H1 (cell line): Measurements from ENCODE around the gene KCNA2. TPM values are rescaled to one million over a fixed set of nuclear protein-coding genes. Genes with fewer than 3 reads are reported as not detected.

Experiments used
- CTCF ChIA-PET: fragments of 300-600 bp; sonication (Branson Sonifier 250); formaldehyde crosslinking; loops from one replicate; lab custom pipeline; 2021; ENCODE audit not compliant: partially characterized antibody; lab: Charles Lee
- POLR2A ChIA-PET: fragments of 300-600 bp; sonication (Branson Sonifier 250); formaldehyde crosslinking; loops from one replicate; lab custom pipeline; 2021; ENCODE audit warnings: inconsistent platforms; ENCODE audit not compliant: partially characterized antibody; lab: Charles Lee
- DNase-seq, 2 experiments: peaks; one replicate each; pipeline versions ENCODE4 v3.0.0 to v3.0.0-alpha.2; 2010 to 2022; ENCODE audit warnings: low spot score in 2 of 2, low read depth in 1 of 2, mixed read lengths in 1 of 2
- FAIRE-seq: peaks from 2 replicates; lab custom pipeline; 2011; peaks lifted over from hg19 to GRCh38; lab: Jason Lieb, UNC
- H2AFZ ChIP-seq: 2 replicates; pipeline ENCODE4 v1.8.1; 2012; ENCODE audit warnings: low read length, inconsistent platforms
- H2AK5ac ChIP-seq: 2 replicates; pipeline ENCODE4 v1.6.1; 2013; ENCODE audit warnings: low read depth, low read length
- H2BK120ac ChIP-seq: replicated peaks from 2 replicates; pipeline ENCODE3; 2013; ENCODE audit warnings: low read depth, low read length, inconsistent platforms
- H2BK12ac ChIP-seq: 2 replicates; pipeline ENCODE4 v1.6.1; 2013; ENCODE audit warnings: low read depth, low read length
- H2BK15ac ChIP-seq: 2 replicates; pipeline ENCODE4 v1.6.1; 2013; ENCODE audit warnings: low read length
- H2BK20ac ChIP-seq: 2 replicates; pipeline ENCODE4 v1.6.1; 2013; ENCODE audit warnings: low read length
- H2BK5ac ChIP-seq: 2 replicates; pipeline ENCODE4 v1.6.1; 2013; ENCODE audit warnings: low read depth, low read length
- H3K14ac ChIP-seq: 2 replicates; pipeline ENCODE4 v1.6.1; 2013; ENCODE audit warnings: inconsistent platforms; ENCODE audit not compliant: insufficient read length
- H3K18ac ChIP-seq: 2 replicates; pipeline ENCODE4 v1.6.1; 2013; ENCODE audit warnings: low read length; ENCODE audit errors: extremely low read depth
- H3K23ac ChIP-seq: 2 replicates; pipeline ENCODE4 v1.6.1; 2013; ENCODE audit warnings: inconsistent platforms; ENCODE audit not compliant: insufficient read length
- H3K23me2 ChIP-seq: 2 replicates; pipeline ENCODE4 v1.6.1; 2013; ENCODE audit warnings: low read depth, low read length
- H3K27ac ChIP-seq: 2 replicates; pipeline ENCODE4 v1.6.1; 2011; ENCODE audit warnings: low read depth, low read length, inconsistent platforms
- H3K27me3 ChIP-seq, 4 experiments: replicated peaks in 1 of 4; 1 replicate in 1 of 4; 2 replicates in 3 of 4; pipeline versions ENCODE4 v1.6.1 to v1.8.1; 2011 to 2013; ENCODE audit warnings: low read length in 3 of 4, mild to moderate bottlenecking in 3 of 4, inconsistent platforms in 2 of 4, mixed read lengths in 2 of 4, moderate library complexity in 1 of 4; ENCODE audit not compliant: control insufficient read depth in 3 of 4, insufficient read depth in 3 of 4; ENCODE audit errors: extremely low read depth in 1 of 4
- H3K36me3 ChIP-seq, 4 experiments: 2 replicates each; pipeline versions ENCODE4 v1.6.1 to v1.8.1; 2011 to 2013; ENCODE audit warnings: mild to moderate bottlenecking in 4 of 4, low read length in 3 of 4, moderate library complexity in 2 of 4, control low read depth in 1 of 4, inconsistent platforms in 1 of 4; ENCODE audit not compliant: insufficient read depth in 4 of 4, control insufficient read depth in 2 of 4
- H3K4ac ChIP-seq: replicated peaks from 2 replicates; pipeline ENCODE3; 2013; ENCODE audit warnings: low read length, low read depth, mixed read lengths, inconsistent platforms; ENCODE audit not compliant: insufficient read length
- H3K4me1 ChIP-seq, 4 experiments: replicated peaks in 1 of 4; 1 replicate in 1 of 4; 2 replicates in 3 of 4; pipeline versions ENCODE4 v1.6.1 to v1.8.1; 2011 to 2013; ENCODE audit warnings: low read length in 3 of 4, inconsistent platforms in 2 of 4, mixed read lengths in 1 of 4; ENCODE audit not compliant: insufficient read depth in 4 of 4, control insufficient read depth in 3 of 4
- H3K4me2 ChIP-seq, 2 experiments: 2 replicates each; pipeline versions ENCODE4 v1.6.1 to v1.8.1; 2011 to 2013; ENCODE audit warnings: low read depth in 2 of 2, low read length in 2 of 2, control low read depth in 1 of 2, inconsistent platforms in 1 of 2, mild to moderate bottlenecking in 1 of 2; ENCODE audit not compliant: insufficient read depth in 1 of 2
- H3K4me3 ChIP-seq, 4 experiments: fragments of 200-600, 300-600 bp in 1 of 4; sonication (generic), shearing (Covaris generic), sonication (Bioruptor Twin) in 1 of 4; 2 replicates each; pipeline versions ENCODE4 v1.5.1 to v1.8.1; 2011 to 2016; ENCODE audit warnings: low read length in 4 of 4, low read depth in 3 of 4, control low read depth in 2 of 4, inconsistent platforms in 2 of 4, mild to moderate bottlenecking in 2 of 4, mixed read lengths in 1 of 4, moderate library complexity in 1 of 4; ENCODE audit not compliant: insufficient read depth in 2 of 4; ENCODE audit errors: extremely low read depth in 1 of 4
- H3K56ac ChIP-seq: replicated peaks from 2 replicates; pipeline ENCODE3; 2013; ENCODE audit warnings: low read depth, mild to moderate bottlenecking, mixed read lengths, low read length, inconsistent platforms; ENCODE audit not compliant: insufficient read length
- H3K79me1 ChIP-seq: 2 replicates; pipeline ENCODE4 v1.6.1; 2013; ENCODE audit warnings: low read depth, low read length, control low read depth
- H3K79me2 ChIP-seq, 2 experiments: 2 replicates each; pipeline versions ENCODE4 v1.6.1 to v1.8.1; 2012 to 2013; ENCODE audit warnings: low read length in 2 of 2, mild to moderate bottlenecking in 2 of 2, inconsistent platforms in 1 of 2; ENCODE audit not compliant: insufficient read depth in 2 of 2, control insufficient read depth in 1 of 2
- H3K9ac ChIP-seq, 4 experiments: replicated peaks in 1 of 4; 1 replicate in 1 of 4; 2 replicates in 3 of 4; pipeline versions ENCODE4 v1.6.1 to v1.8.1; 2011 to 2013; ENCODE audit warnings: low read depth in 3 of 4, low read length in 3 of 4, control low read depth in 2 of 4, mild to moderate bottlenecking in 2 of 4, moderate library complexity in 2 of 4, inconsistent platforms in 1 of 4; ENCODE audit errors: extremely low read depth in 1 of 4
- H3K9me3 ChIP-seq, 2 experiments: 2 replicates each; pipeline versions ENCODE4 v1.6.1 to v1.8.1; 2012 to 2013; ENCODE audit warnings: mild to moderate bottlenecking in 2 of 2, moderate library complexity in 2 of 2, control low read depth in 1 of 2, inconsistent platforms in 1 of 2, low read depth in 1 of 2, low read length in 1 of 2, mixed read lengths in 1 of 2; ENCODE audit not compliant: insufficient read depth in 2 of 2
- H4K20me1 ChIP-seq, 2 experiments: replicated peaks in 1 of 2; 2 replicates each; pipeline versions ENCODE3 to v1.8.1; 2011 to 2013; ENCODE audit warnings: inconsistent platforms in 2 of 2, low read length in 2 of 2, mild to moderate bottlenecking in 1 of 2; ENCODE audit not compliant: insufficient read depth in 2 of 2, control insufficient read depth in 1 of 2
- H4K5ac ChIP-seq: 2 replicates; pipeline ENCODE4 v1.6.1; 2013; ENCODE audit warnings: low read length, low read depth, mixed read lengths, inconsistent platforms; ENCODE audit not compliant: insufficient read length
- H4K8ac ChIP-seq: 2 replicates; pipeline ENCODE4 v1.8.0; 2013; ENCODE audit warnings: mild to moderate bottlenecking, moderate library complexity, low read length, inconsistent platforms; ENCODE audit not compliant: insufficient read depth; ENCODE audit errors: extremely low read depth
- H4K91ac ChIP-seq: replicated peaks from 2 replicates; pipeline ENCODE3; 2013; ENCODE audit warnings: low read length, mixed read lengths, inconsistent platforms; ENCODE audit not compliant: insufficient read length
- ASH2L ChIP-seq: fragments of 200-600, 300-600 bp; sonication (generic); IDR thresholded peaks from one replicate; pipeline ENCODE4 v1.7.1; 2017; ENCODE audit warnings: low read length
- KDM1A ChIP-seq: fragments of 200-600, 300-600 bp; sonication (generic); IDR thresholded peaks from 2 replicates; pipeline ENCODE4 v1.7.1; 2016; ENCODE audit warnings: mild to moderate bottlenecking, low read length, borderline replicate concordance
- TAF7 ChIP-seq: optimal IDR thresholded peaks from 2 replicates; pipeline ENCODE3; 2011; ENCODE audit warnings: low read depth, mild to moderate bottlenecking, inconsistent platforms, low read length, moderate library complexity, borderline replicate concordance
- WGBS, 2 experiments: shearing (Covaris generic) in 1 of 2; methylation state at CpG; one replicate each; pipeline versions ENCODE4 v1.1.6 to v1.1.7; 2013 to 2015; ENCODE audit warnings: low lambda C conversion rate in 2 of 2, mixed read lengths in 2 of 2, inconsistent platforms in 1 of 2, low coverage in 1 of 2, missing lambda C conversion rate in 1 of 2; ENCODE audit not compliant: insufficient replicate concordance in 2 of 2, insufficient coverage in 1 of 2, insufficient read length in 1 of 2; ENCODE audit errors: extremely low coverage in 1 of 2, missing lambda C conversion rate in 1 of 2; 5-methylcytosine and 5-hydroxymethylcytosine counted together
- polyA plus RNA-seq, 7 experiments: library from polyadenylated mRNA; depleted of rRNA in 3 of 7; stranded (reverse) in 5 of 7; unstranded in 2 of 7; fragments of >200 nt in 5 of 7; fragments of 200-250 nt in 2 of 7; gene quantifications; 1 replicate in 5 of 7; 2 replicates in 1 of 7; 4 replicates in 1 of 7; pipeline versions ENCODE4 v1.2.1 to v1.2.3, GENCODE V29; 2011 to 2013; ENCODE audit warnings: missing spikeins in 2 of 7, mixed read lengths in 2 of 7
- total RNA-seq: library from RNA; stranded (reverse); fragmentation: NEBNext Ultra II Directional; extraction: Animal tissue kit (Norgen Biotek cat#: 25700); gene quantifications from 2 replicates; pipeline ENCODE4 v1.2.1, GENCODE V29; 2021
- TF ChIP-seq, protein P1 (sequence below), 3 experiments: IDR thresholded peaks; 1 replicate in 2 of 3; 2 replicates in 1 of 3; pipeline versions ENCODE4 v1.5.1 to v1.6.1; 2011; ENCODE audit warnings: low read length in 3 of 3, mild to moderate bottlenecking in 3 of 3, inconsistent platforms in 2 of 3, low read depth in 1 of 3, moderate library complexity in 1 of 3; ENCODE audit not compliant: insufficient read depth in 1 of 3; ENCODE audit errors: control extremely low read depth in 1 of 3

Gene KCNA2
- total and polyA plus RNA-seq, 2 of the 8 experiments (the other 6 are each of a cell fraction or from before 2014, with no cell fraction given): 0.26 to 0.78 TPM

DNA sequence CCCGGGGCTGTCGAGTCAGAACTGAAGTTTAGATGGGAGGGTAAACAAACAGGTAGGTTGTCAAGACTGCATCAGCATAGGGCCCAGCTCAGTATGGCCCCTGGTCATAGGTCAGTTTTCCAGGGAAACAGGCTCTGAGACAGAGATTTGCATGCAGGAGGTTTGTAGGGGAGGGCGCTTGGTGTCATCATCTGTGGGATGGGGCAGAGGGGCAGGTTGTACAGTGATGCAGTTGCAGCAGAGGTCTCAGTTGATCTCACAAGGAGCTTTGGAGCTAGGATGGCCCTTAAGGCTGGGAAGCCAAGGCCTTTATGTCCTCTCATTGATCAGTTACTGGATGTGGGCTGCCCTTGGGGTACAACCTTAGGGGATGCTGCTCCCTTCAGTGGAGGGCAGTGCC is 48.7 kb downstream of the KCNA2 start:
- H3K9ac ChIP-seq: no peak overlapping the region
- peaks cover 0 to 8% (median under 1%) of the 10 kb centered on the region in 4 experiments; a peak in 3 of 7 replicates for H3K4me1 ChIP-seq
- no peak overlapping the region for H3K56ac ChIP-seq
- H2BK15ac ChIP-seq: no peak overlapping the region
- DNase-seq (no peak), FAIRE-seq (no peak)
- H2BK12ac ChIP-seq: no peak overlapping the region
- H3K4ac ChIP-seq: no peak overlapping the region
- H3K79me2 ChIP-seq: no peaks in the 10 kb centered on the region
- H3K27ac ChIP-seq: no peak overlapping the region
- H2AFZ ChIP-seq: no peak overlapping the region
- no peaks in the 10 kb centered on the region for H3K79me1 ChIP-seq
- no peak overlapping the region for H4K8ac ChIP-seq
- H4K5ac ChIP-seq: no peak overlapping the region
- peaks cover 3 to 32% (median 24%) of the 10 kb centered on the region in 4 experiments for H3K27me3 ChIP-seq
- TF ChIP-seq KDM1A: no peak
- no peak for TF ChIP-seq TAF7
- TF ChIP-seq, protein P1, sequence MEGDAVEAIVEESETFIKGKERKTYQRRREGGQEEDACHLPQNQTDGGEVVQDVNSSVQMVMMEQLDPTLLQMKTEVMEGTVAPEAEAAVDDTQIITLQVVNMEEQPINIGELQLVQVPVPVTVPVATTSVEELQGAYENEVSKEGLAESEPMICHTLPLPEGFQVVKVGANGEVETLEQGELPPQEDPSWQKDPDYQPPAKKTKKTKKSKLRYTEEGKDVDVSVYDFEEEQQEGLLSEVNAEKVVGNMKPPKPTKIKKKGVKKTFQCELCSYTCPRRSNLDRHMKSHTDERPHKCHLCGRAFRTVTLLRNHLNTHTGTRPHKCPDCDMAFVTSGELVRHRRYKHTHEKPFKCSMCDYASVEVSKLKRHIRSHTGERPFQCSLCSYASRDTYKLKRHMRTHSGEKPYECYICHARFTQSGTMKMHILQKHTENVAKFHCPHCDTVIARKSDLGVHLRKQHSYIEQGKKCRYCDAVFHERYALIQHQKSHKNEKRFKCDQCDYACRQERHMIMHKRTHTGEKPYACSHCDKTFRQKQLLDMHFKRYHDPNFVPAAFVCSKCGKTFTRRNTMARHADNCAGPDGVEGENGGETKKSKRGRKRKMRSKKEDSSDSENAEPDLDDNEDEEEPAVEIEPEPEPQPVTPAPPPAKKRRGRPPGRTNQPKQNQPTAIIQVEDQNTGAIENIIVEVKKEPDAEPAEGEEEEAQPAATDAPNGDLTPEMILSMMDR (IDR thresholded peaks at IDR 0.05; ENCODE audit: control extremely low read depth in 1 of 3, insufficient read depth in 1 of 3, low read depth in 1 of 3, low read length in 3 of 3): no peak
- TF ChIP-seq ASH2L: no peak
- no peak overlapping the region for H3K23ac ChIP-seq
- no peak overlapping the region for H2BK5ac ChIP-seq
- H2BK20ac ChIP-seq: no peak overlapping the region
- no peak overlapping the region for H2AK5ac ChIP-seq
- H3K9me3 ChIP-seq: no peaks in the 10 kb centered on the region
- H3K18ac ChIP-seq: no peak overlapping the region
- H3K4me2 ChIP-seq: no peak overlapping the region
- 98% methylated on average over 3 of the region's 3 CpGs; no CpG with 5 or more reads in 1 of the 2 experiments for WGBS, 2 experiments
- H4K20me1 ChIP-seq: peaks cover 0 to 2% of the 10 kb centered on the region in 2 experiments
- no peak overlapping the region for H3K4me3 ChIP-seq
- H3K23me2 ChIP-seq: peaks cover 9% of the 10 kb centered on the region; the same call in 1 of the 2 replicates
- no peak overlapping the region for H3K14ac ChIP-seq
- ChIA-PET POLR2A (no interaction called here), CTCF (interaction anchor here (1.3 to 12.7 kb wide), 9 partner anchors 9 to 224 kb away, joined by 3 to 302 read pairs (median 16); partner anchors contain the start of gene KCNA2)
- H2BK120ac ChIP-seq: no peak overlapping the region
- no peaks in the 10 kb centered on the region for H3K36me3 ChIP-seq
- H4K91ac ChIP-seq: no peak overlapping the region
